Hippocampal formation (tissue), 2 donors: ENCODE measurements around the gene TPO.

Source experiments
- DNase-seq, 2 donors: peaks; one replicate each; lab custom pipeline; 2025; lab: John Stamatoyannopoulos, UW

Gene TPO

DNA sequence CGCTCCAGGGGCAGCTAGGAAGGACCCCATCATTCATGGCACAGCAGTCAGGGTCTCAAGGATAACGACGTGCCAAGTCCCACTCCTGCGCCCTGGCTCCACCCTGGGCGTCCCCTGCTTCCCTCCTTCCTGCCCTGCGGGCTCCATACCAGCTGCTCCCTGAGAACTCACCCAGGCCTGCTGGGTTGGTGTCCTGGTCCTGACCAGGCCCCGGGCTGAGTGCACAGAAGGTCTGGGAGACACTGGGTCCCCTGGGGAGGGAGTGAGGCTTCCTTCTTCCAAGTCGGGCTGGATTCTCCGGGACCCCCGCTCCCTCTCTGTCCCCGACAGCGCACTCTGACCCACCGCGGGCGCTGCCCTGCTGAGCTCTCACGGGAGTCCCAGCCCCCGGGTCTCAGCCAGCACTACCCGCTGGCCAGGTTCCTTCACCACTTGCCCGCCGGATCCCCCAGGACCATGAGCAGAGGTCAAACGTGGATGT lies 170.8 kb downstream of the TPO start:
- DNase-seq = no peak

DNA sequence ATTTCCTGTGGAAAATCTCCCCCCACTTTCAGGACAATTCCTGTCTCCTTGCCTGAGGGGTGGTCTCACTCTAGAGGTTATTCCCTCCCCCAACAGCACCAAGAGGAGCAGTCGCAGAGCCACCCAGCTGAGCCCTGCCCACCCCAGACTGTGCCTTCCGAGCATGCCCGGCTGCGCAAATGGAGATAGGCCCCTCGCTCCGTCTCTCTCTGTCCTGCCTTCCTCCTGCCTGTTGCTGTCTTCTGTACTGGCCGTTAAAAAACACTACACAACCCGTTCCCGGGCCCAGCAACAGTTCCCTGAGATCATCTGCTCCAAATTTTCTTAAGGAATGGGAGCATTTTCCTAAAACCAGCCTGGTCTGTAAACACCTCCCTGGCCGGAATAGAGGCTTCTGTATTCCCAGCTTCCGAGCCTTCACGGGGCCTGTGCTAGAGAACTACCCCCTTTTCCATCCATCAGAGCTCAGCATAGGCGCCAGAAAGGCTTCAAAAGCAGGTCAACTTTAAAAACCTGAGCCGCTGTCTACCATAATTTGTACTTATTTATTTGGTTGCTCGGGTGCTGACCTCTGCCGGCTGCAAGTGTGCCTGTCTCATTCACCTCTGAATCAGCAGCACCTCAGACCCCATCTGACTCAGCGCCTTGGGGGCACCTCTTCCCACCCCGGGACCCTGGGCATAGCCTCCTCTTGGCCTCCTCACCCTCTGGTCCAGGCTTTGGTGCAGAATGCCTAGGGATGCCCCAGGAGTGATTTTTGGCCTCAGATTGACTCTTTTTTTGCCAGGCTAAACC lies 171.6 kb downstream of the TPO start:
- DNase-seq = no peak

DNA sequence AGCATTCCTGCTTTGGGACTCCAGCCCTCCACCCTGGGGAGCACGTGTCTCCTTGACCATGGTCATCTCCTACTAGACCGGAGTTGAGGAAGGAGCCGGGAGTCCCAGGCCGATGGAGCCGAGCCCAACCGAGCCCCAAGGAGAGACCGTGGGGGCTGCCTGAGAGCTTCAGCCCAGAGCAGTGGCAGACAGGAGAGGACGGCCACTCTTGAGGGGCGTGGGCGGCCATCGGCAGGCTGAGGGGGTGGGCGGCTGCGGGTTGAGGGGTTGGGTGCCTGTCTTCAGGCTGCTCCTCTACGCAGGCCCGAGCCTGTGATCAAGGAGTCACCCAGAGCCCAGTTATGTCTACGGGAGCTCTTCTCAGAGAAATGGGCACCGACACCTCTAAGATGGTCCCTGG lies 172.4 kb downstream of the TPO start:
- DNase-seq = no peak

DNA sequence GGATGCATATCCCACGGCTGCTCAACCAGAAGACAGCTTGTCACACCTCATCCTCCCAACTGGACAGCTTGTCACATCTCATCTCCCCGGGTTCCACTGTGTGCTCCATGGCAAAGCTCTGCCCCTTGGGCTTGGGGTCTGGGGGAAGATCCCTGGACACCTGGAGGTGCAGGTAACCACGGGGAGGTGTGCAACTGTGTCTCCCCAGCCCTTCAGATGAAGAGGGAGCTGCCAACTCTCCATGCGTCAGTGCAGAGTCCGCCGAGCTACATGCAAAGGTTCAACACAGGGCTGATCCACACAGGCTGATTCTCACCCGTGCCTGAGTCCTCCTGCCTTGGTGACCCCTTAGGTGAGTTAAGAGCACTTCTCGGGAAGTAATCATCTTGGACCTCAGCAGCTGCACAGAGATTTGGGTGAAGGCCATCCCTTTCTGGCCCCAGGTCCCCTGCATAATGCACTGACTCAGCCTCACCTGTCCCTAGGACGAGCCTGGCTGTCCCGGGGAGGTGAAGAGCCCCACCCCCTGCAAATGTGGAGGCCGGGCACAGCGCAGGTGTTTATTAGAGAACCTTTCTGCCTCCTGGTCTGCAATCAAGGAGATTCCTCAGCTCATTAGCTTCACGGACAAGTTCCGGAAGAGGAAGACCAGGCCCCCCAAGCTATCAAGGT lies 173.1 kb downstream of the TPO start:
- no peak for DNase-seq

DNA sequence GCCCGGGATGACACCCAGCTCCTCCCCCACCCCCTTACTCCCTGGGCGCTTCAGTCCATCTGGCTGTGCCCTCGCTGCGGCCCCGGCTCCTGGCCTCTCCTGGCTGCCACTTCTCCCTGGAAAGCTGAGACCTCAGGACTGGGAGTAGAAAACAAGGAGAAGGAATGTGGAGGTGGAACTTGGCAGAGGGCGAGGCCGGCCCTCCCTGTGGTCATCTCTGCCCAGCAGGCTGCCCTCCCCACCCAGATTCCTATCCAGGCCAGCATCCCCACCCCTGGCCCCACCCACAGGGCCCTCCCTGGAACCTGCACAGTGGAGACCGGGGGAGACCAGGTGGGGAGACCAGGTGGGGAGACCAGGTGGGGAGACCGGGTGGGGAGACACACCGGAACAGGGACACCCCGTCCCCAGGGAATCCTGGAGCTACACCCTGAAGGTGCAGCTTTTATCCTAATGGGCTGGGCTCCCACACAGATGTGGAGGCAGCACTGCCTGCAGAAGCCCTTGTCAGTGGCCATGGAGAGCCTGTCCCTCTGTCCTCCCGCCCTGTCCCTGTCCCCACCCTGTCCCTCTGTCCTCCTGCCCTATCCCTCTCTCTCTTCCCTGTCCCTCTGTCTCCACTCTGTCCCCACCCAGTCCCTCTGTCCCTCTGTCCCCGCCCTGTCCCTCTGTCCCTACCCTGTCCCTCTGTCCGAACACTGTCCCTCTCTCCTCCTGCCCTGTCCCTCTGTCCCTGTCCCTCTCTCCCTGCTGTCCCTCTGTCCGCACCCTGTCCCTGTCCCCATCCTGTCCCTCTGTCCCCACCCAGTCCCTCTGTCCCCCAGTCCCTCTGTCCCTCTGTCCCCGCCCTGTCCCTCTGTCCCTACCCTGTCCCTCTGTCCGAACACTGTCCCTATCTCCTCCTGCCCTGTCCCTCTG lies 173.9 kb downstream of the TPO start:
- DNase-seq = no peak

DNA sequence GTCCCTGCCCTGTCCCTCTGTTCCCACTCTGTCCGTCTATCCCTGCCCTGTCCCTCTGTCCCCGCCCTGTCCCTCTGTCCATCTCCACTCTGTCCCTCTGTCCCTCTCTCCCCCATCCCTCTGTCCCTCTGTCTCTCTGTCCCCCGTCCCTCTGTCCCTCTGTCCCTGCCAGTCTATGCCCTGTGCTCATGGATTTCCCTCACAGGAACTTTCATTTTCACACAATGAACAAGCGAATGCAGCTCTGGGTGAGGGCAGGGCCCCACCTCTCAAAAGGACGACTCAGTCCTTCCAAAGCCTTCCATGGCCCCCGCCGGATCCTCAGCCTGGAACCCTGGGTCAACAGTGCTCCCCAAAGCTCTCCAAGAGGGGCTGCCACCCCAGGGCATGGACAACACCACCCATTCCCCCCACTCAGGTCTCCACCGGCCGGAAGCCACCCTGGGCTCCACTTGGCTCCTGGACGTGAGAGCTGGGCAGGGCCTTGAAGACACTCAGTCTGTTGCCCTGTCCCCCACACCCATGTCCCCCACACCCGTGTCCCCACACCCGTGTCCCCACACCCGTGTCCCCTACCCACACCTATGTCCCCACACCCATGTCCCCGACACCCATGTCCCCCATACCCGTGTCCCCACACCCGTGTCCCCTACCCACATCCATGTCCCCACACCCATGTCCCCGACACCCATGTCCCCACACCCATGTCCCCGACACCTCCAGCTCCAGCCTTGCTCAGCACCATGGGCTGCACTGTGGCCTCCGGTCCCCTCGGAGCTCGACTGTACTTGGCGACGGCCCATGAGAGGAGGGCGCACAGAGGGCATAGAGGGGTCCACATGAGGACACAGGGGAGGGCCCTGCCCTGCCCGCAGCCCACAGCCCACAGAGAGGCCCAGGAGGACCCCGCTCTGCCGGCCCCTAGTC lies 175.1 kb downstream of the TPO start:
- no peak for DNase-seq

DNA sequence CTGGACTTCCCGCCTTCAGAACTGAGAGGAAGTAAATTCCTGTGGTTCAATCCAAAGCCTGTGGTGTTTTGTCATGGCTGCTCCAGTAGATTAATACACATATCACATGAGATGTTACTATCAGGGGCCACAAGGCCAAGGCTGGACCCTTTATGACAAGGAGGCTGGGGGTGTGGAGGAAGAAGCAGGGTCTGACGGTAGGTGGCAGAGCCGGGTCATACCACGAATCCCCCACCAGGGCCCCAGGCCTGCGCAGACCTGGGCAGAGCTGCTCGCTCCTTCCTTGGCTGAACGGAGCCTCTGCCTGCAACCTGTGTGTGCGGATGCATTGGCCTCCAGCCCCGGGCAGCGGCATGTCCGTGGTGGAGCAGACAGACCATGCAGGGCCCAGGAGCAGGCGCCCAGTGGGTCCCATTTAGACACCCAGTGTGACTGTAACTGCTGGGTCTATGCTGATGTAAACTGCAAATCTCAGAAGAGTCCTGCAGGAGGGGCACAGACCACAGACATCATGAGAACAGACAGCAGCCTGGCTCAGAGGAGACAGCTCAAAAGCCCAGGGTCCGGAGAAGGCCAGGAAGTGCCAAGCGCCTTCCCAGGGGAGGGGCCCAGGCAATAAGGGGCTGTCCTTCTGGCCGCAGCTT lies 175.8 kb downstream of the TPO start:
- DNase-seq = no peak

DNA sequence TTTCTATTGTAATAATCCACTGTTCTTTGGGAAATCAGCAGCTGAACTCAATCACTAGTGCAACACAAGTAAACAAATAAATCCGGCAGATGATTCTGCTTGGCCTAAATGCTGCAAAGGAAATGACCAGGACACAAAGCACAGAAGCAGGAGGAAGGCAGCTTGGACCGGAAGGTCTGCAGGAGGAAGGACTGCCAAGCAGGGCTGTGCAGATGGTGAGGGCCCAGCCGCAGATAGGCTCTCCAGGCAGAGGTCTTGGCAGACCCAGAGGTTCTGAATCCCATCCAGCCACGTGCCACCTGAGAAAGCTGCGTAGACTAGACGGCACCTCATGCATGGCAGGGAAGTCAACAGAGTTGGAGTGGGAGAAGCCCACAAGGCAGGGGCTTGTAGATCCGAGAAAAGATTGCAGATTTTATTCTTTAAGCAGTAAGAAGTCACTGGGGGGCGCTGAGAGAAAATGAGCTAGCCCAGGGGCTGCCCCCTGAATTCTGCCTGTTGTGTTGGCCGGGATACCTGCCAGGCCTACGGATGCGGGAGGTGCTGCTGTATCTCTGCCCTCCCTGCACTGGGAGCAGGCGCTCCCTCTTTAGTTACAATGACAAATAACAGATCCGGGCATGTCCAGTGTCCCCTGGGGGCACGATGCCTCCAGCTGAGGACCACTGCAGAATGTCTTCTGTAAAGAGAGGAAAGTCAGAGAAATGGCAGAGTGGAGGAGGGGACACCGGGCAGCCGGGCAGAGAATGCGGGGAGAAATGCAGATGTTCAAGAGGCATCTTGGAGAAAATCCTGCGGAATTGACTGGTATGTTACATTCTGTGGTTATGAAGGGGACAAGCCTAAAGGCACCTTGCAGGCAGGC lies 177.6 kb downstream of the TPO start:
- DNase-seq = no peak

DNA sequence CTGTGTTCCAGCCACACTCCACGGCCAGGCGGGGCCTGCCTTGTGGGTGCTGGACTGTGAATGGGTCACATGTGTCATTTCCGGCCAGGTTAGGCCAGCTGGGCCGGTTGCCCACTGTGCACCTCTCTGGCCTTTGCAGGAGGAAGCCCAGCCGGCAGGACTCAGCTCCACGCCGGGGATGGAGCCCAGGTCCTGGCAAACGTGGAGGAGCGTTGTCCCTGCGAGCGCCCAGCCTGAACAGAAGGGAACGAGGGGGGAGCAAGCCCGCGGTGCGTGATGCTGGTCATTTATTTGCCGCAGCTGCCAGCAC lies 178.2 kb downstream of the TPO start:
- DNase-seq = no peak
